WTC11 (cell line): ENCODE measurements around the gene NUP214. TPM values are rescaled to one million over a fixed set of nuclear protein-coding genes. Genes with fewer than 3 reads are reported as not detected.

Experiments
- ATAC-seq: fragments of 200-7000 bp; cut with Tn5 transposase; 2 replicates; pipeline ENCODE4 v1.10.0; 2021; ENCODE audit warnings: mild to moderate bottlenecking, moderate library complexity
- CTCF ChIA-PET: fragments of 300-600 bp; sonication (Branson Sonifier 250); formaldehyde crosslinking; loops from one replicate; lab custom pipeline; 2021; ENCODE audit warnings: antibody characterized with exemption; lab: Charles Lee
- POLR2A ChIA-PET: fragments of 350-600 bp; sonication (Branson Sonifier 250); formaldehyde crosslinking; loops from one replicate; lab custom pipeline; 2021; ENCODE audit warnings: antibody characterized with exemption; lab: Charles Lee
- DNase-seq: peaks from one replicate; pipeline ENCODE4 v3.0.0; 2021; ENCODE audit warnings: low spot score
- H3K27ac Mint-ChIP-seq: 2 replicates; pipeline ENCODE4 v1.8.0; 2021; ENCODE audit warnings: mixed read lengths
- H3K27me3 Mint-ChIP-seq: 2 replicates; pipeline ENCODE4 v1.8.0; 2021; ENCODE audit warnings: low read depth, mild to moderate bottlenecking, moderate library complexity, mixed read lengths
- H3K36me3 Mint-ChIP-seq: 2 replicates; pipeline ENCODE4 v1.8.0; 2021; ENCODE audit warnings: mixed read lengths
- H3K4me1 Mint-ChIP-seq: 2 replicates; pipeline ENCODE4 v1.8.0; 2022; ENCODE audit warnings: mixed read lengths
- H3K4me3 Mint-ChIP-seq: 2 replicates; pipeline ENCODE4 v1.8.0; 2021; ENCODE audit warnings: mild to moderate bottlenecking, moderate library complexity, mixed read lengths
- H3K9me3 Mint-ChIP-seq: 2 replicates; pipeline ENCODE4 v1.8.0; 2021; ENCODE audit warnings: mixed read lengths
- AFF4 ChIP-seq: sonication (generic); formaldehyde crosslinking; IDR thresholded peaks from 2 replicates; pipeline ENCODE4 v1.8.1; 2023; ENCODE audit warnings: mild to moderate bottlenecking, missing genetic modification reagents, borderline replicate concordance
- E2F4 ChIP-seq: sonication (generic); formaldehyde crosslinking; IDR thresholded peaks from 2 replicates; pipeline ENCODE4 v1.8.1; 2022; ENCODE audit warnings: low read depth, mild to moderate bottlenecking, moderate library complexity, missing genetic modification reagents, borderline replicate concordance
- ELF4 ChIP-seq: sonication (generic); formaldehyde crosslinking; IDR thresholded peaks from 2 replicates; pipeline ENCODE4 v1.8.1; 2022; ENCODE audit warnings: low read depth, mild to moderate bottlenecking, moderate library complexity, missing genetic modification reagents
- ESRRA ChIP-seq: sonication (generic); formaldehyde crosslinking; IDR thresholded peaks from 2 replicates; pipeline ENCODE4 v1.8.1; 2022; ENCODE audit warnings: mild to moderate bottlenecking, missing genetic modification reagents, borderline replicate concordance
- HMGA2 ChIP-seq: fragments of 250-450 bp; sonication (Bioruptor Pico); IDR thresholded peaks from 2 replicates; pipeline ENCODE4 v1.4.0; 2021; ENCODE audit warnings: mild to moderate bottlenecking, moderate library complexity
- JUN ChIP-seq: sonication (generic); formaldehyde crosslinking; IDR thresholded peaks from 2 replicates; pipeline ENCODE4 v1.8.0; 2023; ENCODE audit warnings: mild to moderate bottlenecking, missing genetic modification reagents
- KAT7 ChIP-seq: sonication (generic); formaldehyde crosslinking; IDR thresholded peaks from 2 replicates; pipeline ENCODE4 v1.8.1; 2023; ENCODE audit warnings: missing genetic modification reagents, mild to moderate bottlenecking, borderline replicate concordance
- NFATC4 ChIP-seq: fragments of 250-450 bp; sonication (Bioruptor Pico); IDR thresholded peaks from 2 replicates; pipeline ENCODE4 v1.9.0; 2021; ENCODE audit warnings: mild to moderate bottlenecking
- NFE2L1 ChIP-seq: sonication (generic); formaldehyde crosslinking; IDR thresholded peaks from 2 replicates; pipeline ENCODE4 v1.8.1; 2023; ENCODE audit warnings: missing genetic modification reagents
- NR1H2 ChIP-seq: sonication (generic); formaldehyde crosslinking; IDR thresholded peaks from 2 replicates; pipeline ENCODE4 v1.9.0; 2021; ENCODE audit warnings: mild to moderate bottlenecking, moderate library complexity, missing genetic modification reagents
- NR3C1 ChIP-seq: sonication (generic); formaldehyde crosslinking; conservative IDR thresholded peaks from 2 replicates; pipeline ENCODE4 v1.8.1; 2023; ENCODE audit warnings: low read depth, mild to moderate bottlenecking, missing genetic modification reagents
- SOX15 ChIP-seq: fragments of 250-450 bp; sonication (Bioruptor Pico); IDR thresholded peaks from 2 replicates; pipeline ENCODE4 v1.9.0; 2021; ENCODE audit warnings: mild to moderate bottlenecking
- SP1 ChIP-seq: sonication (generic); formaldehyde crosslinking; conservative IDR thresholded peaks from 2 replicates; pipeline ENCODE4 v1.8.1; 2022; ENCODE audit warnings: missing genetic modification reagents
- TEAD1 ChIP-seq: sonication (generic); formaldehyde crosslinking; IDR thresholded peaks from 2 replicates; pipeline ENCODE4 v1.8.0; 2022; ENCODE audit warnings: mild to moderate bottlenecking, missing genetic modification reagents
- USF1 ChIP-seq: sonication (generic); formaldehyde crosslinking; IDR thresholded peaks from 2 replicates; pipeline ENCODE4 v1.8.0; 2022; ENCODE audit warnings: mild to moderate bottlenecking, missing genetic modification reagents
- ZNF219 ChIP-seq: sonication (generic); formaldehyde crosslinking; IDR thresholded peaks from 2 replicates; pipeline ENCODE4 v1.8.0; 2023; ENCODE audit warnings: missing genetic modification reagents, mild to moderate bottlenecking, borderline replicate concordance
- ZNF263 ChIP-seq: sonication (generic); formaldehyde crosslinking; IDR thresholded peaks from 2 replicates; pipeline ENCODE4 v1.8.1; 2022; ENCODE audit warnings: low read depth, mild to moderate bottlenecking, moderate library complexity, missing genetic modification reagents
- ZNF281 ChIP-seq: sonication (generic); formaldehyde crosslinking; IDR thresholded peaks from 2 replicates; pipeline ENCODE4 v1.8.0; 2023; ENCODE audit warnings: mild to moderate bottlenecking, missing genetic modification reagents
- ZNF396 ChIP-seq: fragments of 250-450 bp; sonication (Bioruptor Pico); IDR thresholded peaks from 2 replicates; pipeline ENCODE4 v1.8.0; 2021; ENCODE audit warnings: mild to moderate bottlenecking, moderate library complexity, borderline replicate concordance
- ZNF423 ChIP-seq: fragments of 250-450 bp; sonication (Bioruptor Pico); IDR thresholded peaks from 2 replicates; pipeline ENCODE4 v2.1.2; 2022; ENCODE audit warnings: mild to moderate bottlenecking, moderate library complexity
- ZSCAN18 ChIP-seq: fragments of 250-450 bp; sonication (Bioruptor Pico); IDR thresholded peaks from 2 replicates; pipeline ENCODE4 v2.1.2; 2022; ENCODE audit warnings: mild to moderate bottlenecking, moderate library complexity
- total RNA-seq: library from RNA; stranded (reverse); gene quantifications from 3 replicates; pipeline ENCODE4 v1.2.3, GENCODE V29; 2021

The NUP214 gene
- total RNA-seq, 1 experiment from 2014 or later, result 41.8 TPM

GRCh38 chr9:131092548-131093440 lies 32.6 kb upstream of the NUP214 start:
- TF ChIP-seq ZNF219 (no peak), ESRRA (CRISPR knock-in tag) (no peak), SOX15 (CRISPR knock-in tag) (no peak), ZNF281 (no peak), NR1H2 (no peak), NR3C1 (CRISPR knock-in tag) (no peak), ZNF263 (no peak), NFE2L1 (CRISPR knock-in tag) (no peak), ELF4 (CRISPR knock-in tag) (no peak), HMGA2 (CRISPR knock-in tag) (no peak), TEAD1 (CRISPR knock-in tag) (no peak), E2F4 (CRISPR knock-in tag) (no peak), ZSCAN18 (CRISPR knock-in tag) (no peak), SP1 (CRISPR knock-in tag) (no peak), ZNF396 (CRISPR knock-in tag) (no peak), USF1 (CRISPR knock-in tag) (no peak), JUN (no peak), NFATC4 (CRISPR knock-in tag) (no peak), ZNF423 (no peak)
- Mint-ChIP-seq H3K9me3 (no peaks in the 10 kb centered on the region), H3K4me1 (peaks cover 19% of the 10 kb centered on the region), H3K27me3 (peaks cover 6% of the 10 kb centered on the region), H3K27ac (no peak overlapping the region), H3K4me3 (no peak overlapping the region), H3K36me3 (peaks cover 2% of the 10 kb centered on the region; the same call in 1 of the 2 replicates)
- ATAC-seq (no peak), DNase-seq (no peak)
- ChIA-PET CTCF (interaction anchor here (1.5 kb wide), 1 partner anchor 46 kb away, joined by 3 read pairs; no protein-coding TSS in a partner anchor), POLR2A (no interaction called here)

GRCh38 chr9:131094015-131094414 lies 31.4 kb upstream of the NUP214 start:
- TF ChIP-seq AFF4 (CRISPR knock-in tag) (no peak), ZNF396 (CRISPR knock-in tag) (no peak), USF1 (CRISPR knock-in tag) (no peak), KAT7 (no peak)
- H3K27ac Mint-ChIP-seq, result 0 out of 2 replicates have a peak overlapping the region, but pooled peaks have one; percentile 32
- ChIA-PET POLR2A (interaction anchor here (1.1 kb wide), 1 partner anchor 17 kb away, joined by 3 read pairs; no protein-coding TSS in a partner anchor), CTCF (interaction anchor here (1.5 to 1.8 kb wide), 2 partner anchors 36 to 47 kb away, joined by 3 to 5 read pairs; no protein-coding TSS in a partner anchor)
- H3K4me1 Mint-ChIP-seq, result peaks cover 29% of the 10 kb centered on the region
- peaks cover 6% of the 10 kb centered on the region for H3K27me3 Mint-ChIP-seq
- no peaks in the 10 kb centered on the region for H3K9me3 Mint-ChIP-seq
- DNase-seq, result no peak
- H3K36me3 Mint-ChIP-seq, result peaks cover 2% of the 10 kb centered on the region; the same call in 1 of the 2 replicates
- H3K4me3 Mint-ChIP-seq, result no peak overlapping the region
- no peak for ATAC-seq
